Measurements from ENCODE around the gene ZSWIM6. TPM values are rescaled to one million over a fixed set of nuclear protein-coding genes. Genes with fewer than 3 reads are reported as not detected.

Gene ZSWIM6
- total RNA-seq, 4 donors from 2014 or later = 1.9 to 4.0 (median 3.0) TPM

- ATAC-seq (no peak), DNase-seq (no peak)
- Histone ChIP-seq H3K4me3 (no peak overlapping the region), H3K4me1 (no peaks in the 10 kb centered on the region), H3K27me3 (no peaks in the 10 kb centered on the region), H3K27ac (no peak overlapping the region), H3K36me3 (no peaks in the 10 kb centered on the region), H3K9me3 (no peaks in the 10 kb centered on the region)
- intact Hi-C loops (cut with DNase I; ENCODE audit: low total_unique reads) (no loop called here), in situ Hi-C loops (cut with MboI; ENCODE audit: low sequenced_read_pairs in 4 of 4) (no loop called here)
- no peak for TF ChIP-seq POLR2A (IDR thresholded peaks at IDR 0.05)
These were observed 39.4 kb downstream of the ZSWIM6 start for GRCh38 chr5:61371474-61371873.

GRCh38 chr5:61379677-61380076, 47.6 kb downstream of the ZSWIM6 start:
- in situ Hi-C loops (cut with MboI; ENCODE audit: low sequenced_read_pairs in 4 of 4) = no loop called here
- Histone ChIP-seq H3K4me3 (no peak overlapping the region), H3K36me3 (no peaks in the 10 kb centered on the region), H3K27me3 (no peaks in the 10 kb centered on the region), H3K9me3 (no peaks in the 10 kb centered on the region), H3K4me1 (no peaks in the 10 kb centered on the region), H3K27ac (no peak overlapping the region)
- no peak for TF ChIP-seq CTCF (IDR thresholded peaks at IDR 0.05 in 4 of 5, conservative IDR thresholded peaks at IDR 0.05 in 1 of 5)
- no peak for TF ChIP-seq POLR2A (IDR thresholded peaks at IDR 0.05)
- intact Hi-C loops (cut with DNase I; ENCODE audit: low total_unique reads) = no loop called here
- ATAC-seq = no peak
- DNase-seq = no peak

- no peaks in the 10 kb centered on the region for H3K27me3 ChIP-seq
- TF ChIP-seq CTCF (IDR thresholded peaks at IDR 0.05 in 4 of 5, conservative IDR thresholded peaks at IDR 0.05 in 1 of 5) = no peak
- no peak for TF ChIP-seq POLR2A (IDR thresholded peaks at IDR 0.05)
- H3K4me1 ChIP-seq = peaks cover 10 to 13% of the 10 kb centered on the region in 2 donors
- no peak overlapping the region for H3K4me3 ChIP-seq
- intact Hi-C loops (cut with DNase I; ENCODE audit: low total_unique reads) (no loop called here), in situ Hi-C loops (cut with MboI; ENCODE audit: low sequenced_read_pairs in 4 of 4) (no loop called here)
- ATAC-seq = no peak
- no peaks in the 10 kb centered on the region for H3K9me3 ChIP-seq
- no peak overlapping the region for H3K27ac ChIP-seq
- no peak for DNase-seq
- H3K36me3 ChIP-seq = no peaks in the 10 kb centered on the region
These were observed 49.9 kb downstream of the ZSWIM6 start for GRCh38 chr5:61381968-61382367.

- ATAC-seq = no peak
- Histone ChIP-seq H3K27ac (no peak overlapping the region), H3K27me3 (no peaks in the 10 kb centered on the region), H3K4me3 (no peak overlapping the region), H3K4me1 (peaks cover 10 to 13% of the 10 kb centered on the region in 2 donors), H3K9me3 (no peaks in the 10 kb centered on the region), H3K36me3 (no peaks in the 10 kb centered on the region)
- in situ Hi-C loops (cut with MboI; ENCODE audit: low sequenced_read_pairs in 4 of 4) = no loop called here
- DNase-seq = no peak
- TF ChIP-seq CTCF (IDR thresholded peaks at IDR 0.05 in 4 of 5, conservative IDR thresholded peaks at IDR 0.05 in 1 of 5) (no peak), POLR2A (IDR thresholded peaks at IDR 0.05) (no peak)
- intact Hi-C loops (cut with DNase I; ENCODE audit: low total_unique reads) = no loop called here
These were observed 53.6 kb downstream of the ZSWIM6 start for GRCh38 chr5:61385627-61386026.

GRCh38 chr5:61386045-61386800, 54.2 kb downstream of the ZSWIM6 start:
- Histone ChIP-seq H3K27me3 (no peaks in the 10 kb centered on the region), H3K36me3 (no peaks in the 10 kb centered on the region), H3K4me3 (no peak overlapping the region), H3K27ac (no peak overlapping the region), H3K4me1 (peaks cover 10 to 13% of the 10 kb centered on the region in 2 donors), H3K9me3 (no peaks in the 10 kb centered on the region)
- ATAC-seq = no peak
- DNase-seq = no peak
- intact Hi-C loops (cut with DNase I; ENCODE audit: low total_unique reads) = no loop called here
- TF ChIP-seq POLR2A (IDR thresholded peaks at IDR 0.05) (no peak), CTCF (IDR thresholded peaks at IDR 0.05 in 4 of 5, conservative IDR thresholded peaks at IDR 0.05 in 1 of 5) (no peak)
- in situ Hi-C loops (cut with MboI; ENCODE audit: low sequenced_read_pairs in 4 of 4) = no loop called here
